Measurements from ENCODE around the gene PEX1. TPM values are rescaled to one million over a fixed set of nuclear protein-coding genes. Genes with fewer than 3 reads are reported as not detected.

Gene PEX1
- total and polyA plus RNA-seq, 2 of the 13 experiments (the other 11 are each of a cell fraction or from before 2014, with no cell fraction given): 16.6 to 22.4 TPM

GRCh38 chr7:92447345-92448204 is 80.7 kb downstream of the PEX1 start, which contains the start of gene GATAD1 (continued):
- TF ChIP-seq ZNF768 (CRISPR knock-in tag; IDR thresholded peaks at IDR 0.05) (peak; percentile 71), SMAD3 (CRISPR knock-in tag; IDR thresholded peaks at IDR 0.05) (no peak; the same call in 1 of the 2 replicates), ZNF512B (CRISPR knock-in tag; IDR thresholded peaks at IDR 0.05; ENCODE audit: borderline replicate concordance) (no peak), ZBTB3 (CRISPR knock-in tag; IDR thresholded peaks at IDR 0.05; ENCODE audit: borderline replicate concordance, low read depth) (no peak), KLF11 (CRISPR knock-in tag; IDR thresholded peaks at IDR 0.05) (no peak), TCF7 (IDR thresholded peaks at IDR 0.05; ENCODE audit: low read depth) (no peak), RBAK (CRISPR knock-in tag; IDR thresholded peaks at IDR 0.05) (no peak), ONECUT2 (CRISPR knock-in tag; IDR thresholded peaks at IDR 0.05) (no peak), CREM (IDR thresholded peaks at IDR 0.05) (no peak), CREM (CRISPR knock-in tag; IDR thresholded peaks at IDR 0.05) (no peak), RFX5 (IDR thresholded peaks at IDR 0.05; ENCODE audit: low read depth, low read length) (no peak), AHR (CRISPR knock-in tag; IDR thresholded peaks at IDR 0.05) (no peak), ZNF629 (CRISPR knock-in tag; conservative IDR thresholded peaks at IDR 0.05) (no peak), THAP9 (CRISPR knock-in tag; IDR thresholded peaks at IDR 0.05; ENCODE audit: borderline replicate concordance) (peak; percentile 87; the same call in 1 of the 2 replicates), HNRNPH1 (optimal IDR thresholded peaks at IDR 0.05; ENCODE audit: low read depth, low read length) (no peak), ZNF710 (CRISPR knock-in tag; IDR thresholded peaks at IDR 0.05; ENCODE audit: borderline replicate concordance) (peak; percentile 39; the same call in 1 of the 2 replicates), SRSF4 (IDR thresholded peaks at IDR 0.05; ENCODE audit: low read depth, low read length, poor library complexity, severe bottlenecking) (no peak), ATF1 (CRISPR knock-in tag; IDR thresholded peaks at IDR 0.05) (no peak), ZNF577 (CRISPR knock-in tag; IDR thresholded peaks at IDR 0.05; ENCODE audit: borderline replicate concordance, low read depth) (no peak), ZSCAN29 (CRISPR knock-in tag; conservative IDR thresholded peaks at IDR 0.05) (0 out of 2 replicates have a peak, but pooled peaks have one; percentile 50), ELF4 (CRISPR knock-in tag; IDR thresholded peaks at IDR 0.05; ENCODE audit: borderline replicate concordance) (peak; percentile 88; the same call in 1 of the 2 replicates)
